ENCODE results near the gene PIEZO2. TPM values are rescaled to one million over a fixed set of nuclear protein-coding genes. Genes with fewer than 3 reads are reported as not detected.

The PIEZO2 gene
- total RNA-seq, 1 experiment from 2014 or later = 10.7 TPM

- H3K9me3 Mint-ChIP-seq = peaks cover 3% of the 10 kb centered on the region; the same call in 1 of the 2 replicates
- CTCF ChIA-PET = no interaction called here
- POLR2A ChIA-PET = interaction anchor here (0.7 kb wide), 1 partner anchor 413 kb away, joined by 3 read pairs; no protein-coding TSS in a partner anchor
- H3K27ac Mint-ChIP-seq = no peak overlapping the region
- peaks cover 7% of the 10 kb centered on the region for H3K4me1 Mint-ChIP-seq
- DNase-seq (ENCODE audit: low spot score) (no peak), ATAC-seq (no peak)
- no peaks in the 10 kb centered on the region for H3K36me3 Mint-ChIP-seq
- no peak for TF ChIP-seq KAT7 (CRISPR knock-in tag; IDR thresholded peaks at IDR 0.05; ENCODE audit: borderline replicate concordance)
- no peak for TF ChIP-seq AR (CRISPR knock-in tag; IDR thresholded peaks at IDR 0.05)
- TF ChIP-seq FOXJ3 (CRISPR knock-in tag; IDR thresholded peaks at IDR 0.05; ENCODE audit: borderline replicate concordance) = no peak
- no peak for TF ChIP-seq EMX1 (CRISPR knock-in tag; IDR thresholded peaks at IDR 0.05)
- no peak for TF ChIP-seq ZNF121 (CRISPR knock-in tag; IDR thresholded peaks at IDR 0.05)
- H3K27me3 Mint-ChIP-seq (ENCODE audit: low read depth) = no peaks in the 10 kb centered on the region
- no peak overlapping the region for H3K4me3 Mint-ChIP-seq
Measured at GRCh38 chr18:11113937-11114336, 35.4 kb downstream of the PIEZO2 start.

DNA sequence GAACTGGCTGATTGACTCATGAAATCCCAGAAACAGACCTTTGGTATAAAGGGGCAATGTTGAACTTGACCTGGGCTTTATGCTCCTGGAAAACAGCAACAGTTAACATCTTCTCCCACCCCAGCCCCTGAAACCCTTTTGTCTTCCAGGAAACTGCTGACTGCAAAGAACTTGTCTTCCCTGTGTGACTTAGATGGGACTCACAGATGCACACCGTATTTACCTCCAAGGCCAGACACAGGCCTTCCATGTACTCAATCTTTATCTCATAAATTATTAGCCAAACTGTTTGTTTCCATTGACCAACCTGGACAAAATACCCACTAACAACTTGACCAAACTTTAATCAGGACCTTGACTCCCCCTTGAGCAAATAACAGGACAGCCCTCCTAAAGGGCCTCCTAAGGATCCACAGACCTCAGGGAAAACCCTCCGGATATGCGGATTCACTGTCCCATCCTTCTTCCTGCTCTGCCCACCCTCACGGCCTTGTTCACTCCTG is 36.3 kb downstream of the PIEZO2 start:
- ATAC-seq (no peak), DNase-seq (ENCODE audit: low spot score) (no peak)
- Mint-ChIP-seq H3K36me3 (no peaks in the 10 kb centered on the region), H3K27me3 (ENCODE audit: low read depth) (no peaks in the 10 kb centered on the region), H3K27ac (no peak overlapping the region), H3K4me3 (no peak overlapping the region), H3K4me1 (peaks cover 7% of the 10 kb centered on the region), H3K9me3 (peaks cover 3% of the 10 kb centered on the region; the same call in 1 of the 2 replicates)
- ChIA-PET CTCF (no interaction called here), POLR2A (no interaction called here)
- TF ChIP-seq, protein P1, sequence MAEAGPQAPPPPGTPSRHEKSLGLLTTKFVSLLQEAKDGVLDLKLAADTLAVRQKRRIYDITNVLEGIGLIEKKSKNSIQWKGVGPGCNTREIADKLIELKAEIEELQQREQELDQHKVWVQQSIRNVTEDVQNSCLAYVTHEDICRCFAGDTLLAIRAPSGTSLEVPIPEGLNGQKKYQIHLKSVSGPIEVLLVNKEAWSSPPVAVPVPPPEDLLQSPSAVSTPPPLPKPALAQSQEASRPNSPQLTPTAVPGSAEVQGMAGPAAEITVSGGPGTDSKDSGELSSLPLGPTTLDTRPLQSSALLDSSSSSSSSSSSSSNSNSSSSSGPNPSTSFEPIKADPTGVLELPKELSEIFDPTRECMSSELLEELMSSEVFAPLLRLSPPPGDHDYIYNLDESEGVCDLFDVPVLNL (CRISPR knock-in tag; IDR thresholded peaks at IDR 0.05; ENCODE audit: borderline replicate concordance, low read depth) = no peak
- no peak for TF ChIP-seq ZNF281 (CRISPR knock-in tag; IDR thresholded peaks at IDR 0.05)
- TF ChIP-seq ZNF423 (CRISPR knock-in tag; IDR thresholded peaks at IDR 0.05) = no peak
- TF ChIP-seq, protein P2, sequence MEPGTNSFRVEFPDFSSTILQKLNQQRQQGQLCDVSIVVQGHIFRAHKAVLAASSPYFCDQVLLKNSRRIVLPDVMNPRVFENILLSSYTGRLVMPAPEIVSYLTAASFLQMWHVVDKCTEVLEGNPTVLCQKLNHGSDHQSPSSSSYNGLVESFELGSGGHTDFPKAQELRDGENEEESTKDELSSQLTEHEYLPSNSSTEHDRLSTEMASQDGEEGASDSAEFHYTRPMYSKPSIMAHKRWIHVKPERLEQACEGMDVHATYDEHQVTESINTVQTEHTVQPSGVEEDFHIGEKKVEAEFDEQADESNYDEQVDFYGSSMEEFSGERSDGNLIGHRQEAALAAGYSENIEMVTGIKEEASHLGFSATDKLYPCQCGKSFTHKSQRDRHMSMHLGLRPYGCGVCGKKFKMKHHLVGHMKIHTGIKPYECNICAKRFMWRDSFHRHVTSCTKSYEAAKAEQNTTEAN (CRISPR knock-in tag; IDR thresholded peaks at IDR 0.05) = no peak
- TF ChIP-seq CREM (CRISPR knock-in tag; IDR thresholded peaks at IDR 0.05) = no peak
- no peak for TF ChIP-seq RELA (CRISPR knock-in tag; IDR thresholded peaks at IDR 0.05; ENCODE audit: borderline replicate concordance)
- TF ChIP-seq SOX15 (CRISPR knock-in tag; IDR thresholded peaks at IDR 0.05) = no peak

DNA sequence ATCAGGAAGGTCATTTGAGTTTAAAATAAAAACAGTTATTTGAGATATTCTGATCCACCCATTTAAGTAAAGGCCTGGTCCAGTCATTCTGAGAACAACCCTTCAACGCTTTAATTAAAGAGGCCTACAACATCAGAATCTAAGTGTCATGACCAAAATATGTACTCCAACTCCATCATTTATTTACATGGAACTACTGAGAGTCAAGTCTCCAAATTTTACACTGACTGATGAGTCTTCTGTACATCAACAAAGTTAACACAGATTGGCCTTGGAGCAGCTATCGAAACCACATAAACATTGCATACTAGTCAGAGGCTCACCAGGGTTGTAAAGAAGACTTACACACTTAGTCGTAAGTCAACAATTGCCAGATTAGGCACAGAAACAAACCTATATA is 37.1 kb downstream of the PIEZO2 start:
- no peak for TF ChIP-seq TEAD1 (CRISPR knock-in tag; IDR thresholded peaks at IDR 0.05)
- TF ChIP-seq, protein P3, sequence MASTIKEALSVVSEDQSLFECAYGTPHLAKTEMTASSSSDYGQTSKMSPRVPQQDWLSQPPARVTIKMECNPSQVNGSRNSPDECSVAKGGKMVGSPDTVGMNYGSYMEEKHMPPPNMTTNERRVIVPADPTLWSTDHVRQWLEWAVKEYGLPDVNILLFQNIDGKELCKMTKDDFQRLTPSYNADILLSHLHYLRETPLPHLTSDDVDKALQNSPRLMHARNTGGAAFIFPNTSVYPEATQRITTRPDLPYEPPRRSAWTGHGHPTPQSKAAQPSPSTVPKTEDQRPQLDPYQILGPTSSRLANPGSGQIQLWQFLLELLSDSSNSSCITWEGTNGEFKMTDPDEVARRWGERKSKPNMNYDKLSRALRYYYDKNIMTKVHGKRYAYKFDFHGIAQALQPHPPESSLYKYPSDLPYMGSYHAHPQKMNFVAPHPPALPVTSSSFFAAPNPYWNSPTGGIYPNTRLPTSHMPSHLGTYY (CRISPR knock-in tag; IDR thresholded peaks at IDR 0.05) = no peak
- no peak for TF ChIP-seq USF2 (CRISPR knock-in tag; IDR thresholded peaks at IDR 0.05)
- TF ChIP-seq, protein P4, sequence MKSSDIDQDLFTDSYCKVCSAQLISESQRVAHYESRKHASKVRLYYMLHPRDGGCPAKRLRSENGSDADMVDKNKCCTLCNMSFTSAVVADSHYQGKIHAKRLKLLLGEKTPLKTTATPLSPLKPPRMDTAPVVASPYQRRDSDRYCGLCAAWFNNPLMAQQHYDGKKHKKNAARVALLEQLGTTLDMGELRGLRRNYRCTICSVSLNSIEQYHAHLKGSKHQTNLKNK (CRISPR knock-in tag; IDR thresholded peaks at IDR 0.05) = no peak
- no peak for TF ChIP-seq JAZF1 (CRISPR knock-in tag; IDR thresholded peaks at IDR 0.05)
- Mint-ChIP-seq H3K36me3 (no peaks in the 10 kb centered on the region), H3K4me3 (no peak overlapping the region), H3K27me3 (ENCODE audit: low read depth) (no peaks in the 10 kb centered on the region), H3K27ac (no peak overlapping the region), H3K4me1 (peaks cover 7% of the 10 kb centered on the region), H3K9me3 (peaks cover 3% of the 10 kb centered on the region; the same call in 1 of the 2 replicates)
- ATAC-seq (no peak), DNase-seq (ENCODE audit: low spot score) (no peak)
- ChIA-PET POLR2A (no interaction called here), CTCF (no interaction called here)
